Stimulated activated naive CD4-positive, alpha-beta T cell treated with Interleukin-2 at 50 U/mL for 16 hours (primary cell): ENCODE results near the gene PHGDH.
A peak's percentile ranks its signal among the peaks of the same experiment; 100 is the strongest.
"Not testable (repeated sequence)": the region's sequence is repeated elsewhere in the genome, so short reads cannot be mapped to it uniquely, and the experiment has no call there.

Experiments used
- DNase-seq: peaks from one replicate; lab custom pipeline; 2025; lab: John Stamatoyannopoulos, UW

The PHGDH gene

GRCh38 chr1:119711804-119712341 is at the start of gene PHGDH:
TSS of gene PHGDH (plus strand) at chr1:119711934. CDS start at chr1:119712023, 89 bp downstream.
- peak; percentile 11 for DNase-seq

GRCh38 chr1:119662034-119662437 is 49.7 kb upstream of the PHGDH start:
- no peak for DNase-seq

- no peak for DNase-seq
Measured at GRCh38 chr1:119664067-119664466, 47.7 kb upstream of the PHGDH start.

GRCh38 chr1:119667173-119667572 is 44.6 kb upstream of the PHGDH start:
- DNase-seq, result no peak

GRCh38 chr1:119670898-119671297 is 40.8 kb upstream of the PHGDH start:
- DNase-seq, result no peak

GRCh38 chr1:119673171-119673940 is 38.4 kb upstream of the PHGDH start:
- no peak for DNase-seq

GRCh38 chr1:119674111-119674526 is 37.6 kb upstream of the PHGDH start:
- no peak for DNase-seq

GRCh38 chr1:119674835-119675289 is 36.9 kb upstream of the PHGDH start:
- peak; percentile 0 for DNase-seq

GRCh38 chr1:119675349-119676345 is 36.1 kb upstream of the PHGDH start:
- DNase-seq, result peak; percentile 27

- DNase-seq, result no peak
Measured at GRCh38 chr1:119676571-119677206, 35.0 kb upstream of the PHGDH start.

GRCh38 chr1:119679223-119679622 is 32.5 kb upstream of the PHGDH start:
- DNase-seq, result no peak

GRCh38 chr1:119680193-119680592 is 31.5 kb upstream of the PHGDH start:
- DNase-seq, result no peak

- DNase-seq, result no peak
Measured at GRCh38 chr1:119680723-119681122, 31.0 kb upstream of the PHGDH start.

- DNase-seq, result no peak
Measured at GRCh38 chr1:119681560-119681959, 30.2 kb upstream of the PHGDH start.

GRCh38 chr1:119682141-119682540 is 29.6 kb upstream of the PHGDH start:
- DNase-seq, result no peak

GRCh38 chr1:119683893-119684292 is 27.8 kb upstream of the PHGDH start:
- DNase-seq, result no peak

GRCh38 chr1:119686661-119687060 is 25.1 kb upstream of the PHGDH start:
- DNase-seq, result no peak

- no peak for DNase-seq
Measured at GRCh38 chr1:119687434-119688079, 24.2 kb upstream of the PHGDH start.

- DNase-seq, result no peak
Measured at GRCh38 chr1:119688810-119689209, 22.9 kb upstream of the PHGDH start.

- DNase-seq, result no peak
Measured at GRCh38 chr1:119689511-119689910, 22.2 kb upstream of the PHGDH start.

- DNase-seq, result not testable (repeated sequence)
Measured at GRCh38 chr1:119696863-119697262, 14.9 kb upstream of the PHGDH start.
